HUES6 (cell line): ENCODE measurements around the gene ULBP1.
"Not testable (repeated sequence)": the region's sequence is repeated elsewhere in the genome, so short reads cannot be mapped to it uniquely, and the experiment has no call there.

Source experiments
- H3K27ac ChIP-seq: 2 replicates; pipeline ENCODE4 v1.7.0; 2013; ENCODE audit warnings: low read depth, mild to moderate bottlenecking, low read length, inconsistent platforms
- H3K27me3 ChIP-seq: 2 replicates; pipeline ENCODE4 v1.6.1; 2013; ENCODE audit warnings: low read length; ENCODE audit not compliant: control insufficient read depth, insufficient read depth
- H3K36me3 ChIP-seq: 2 replicates; pipeline ENCODE4 v1.6.1; 2013; ENCODE audit warnings: low read length; ENCODE audit not compliant: control insufficient read depth, insufficient read depth
- H3K4me1 ChIP-seq: 2 replicates; pipeline ENCODE4 v1.6.1; 2013; ENCODE audit warnings: low read length; ENCODE audit not compliant: control insufficient read depth, insufficient read depth
- H3K4me3 ChIP-seq: 2 replicates; pipeline ENCODE4 v1.5.1; 2013; ENCODE audit warnings: low read depth, low read length
- H3K9ac ChIP-seq: one replicate; pipeline ENCODE4 v1.6.1; 2013; ENCODE audit warnings: mild to moderate bottlenecking, low read length
- H3K9me3 ChIP-seq: 2 replicates; pipeline ENCODE4 v1.6.1; 2013; ENCODE audit warnings: low read depth, low read length; ENCODE audit not compliant: control insufficient read depth, insufficient read depth

The ULBP1 gene, protein sequence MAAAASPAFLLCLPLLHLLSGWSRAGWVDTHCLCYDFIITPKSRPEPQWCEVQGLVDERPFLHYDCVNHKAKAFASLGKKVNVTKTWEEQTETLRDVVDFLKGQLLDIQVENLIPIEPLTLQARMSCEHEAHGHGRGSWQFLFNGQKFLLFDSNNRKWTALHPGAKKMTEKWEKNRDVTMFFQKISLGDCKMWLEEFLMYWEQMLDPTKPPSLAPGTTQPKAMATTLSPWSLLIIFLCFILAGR

DNA sequence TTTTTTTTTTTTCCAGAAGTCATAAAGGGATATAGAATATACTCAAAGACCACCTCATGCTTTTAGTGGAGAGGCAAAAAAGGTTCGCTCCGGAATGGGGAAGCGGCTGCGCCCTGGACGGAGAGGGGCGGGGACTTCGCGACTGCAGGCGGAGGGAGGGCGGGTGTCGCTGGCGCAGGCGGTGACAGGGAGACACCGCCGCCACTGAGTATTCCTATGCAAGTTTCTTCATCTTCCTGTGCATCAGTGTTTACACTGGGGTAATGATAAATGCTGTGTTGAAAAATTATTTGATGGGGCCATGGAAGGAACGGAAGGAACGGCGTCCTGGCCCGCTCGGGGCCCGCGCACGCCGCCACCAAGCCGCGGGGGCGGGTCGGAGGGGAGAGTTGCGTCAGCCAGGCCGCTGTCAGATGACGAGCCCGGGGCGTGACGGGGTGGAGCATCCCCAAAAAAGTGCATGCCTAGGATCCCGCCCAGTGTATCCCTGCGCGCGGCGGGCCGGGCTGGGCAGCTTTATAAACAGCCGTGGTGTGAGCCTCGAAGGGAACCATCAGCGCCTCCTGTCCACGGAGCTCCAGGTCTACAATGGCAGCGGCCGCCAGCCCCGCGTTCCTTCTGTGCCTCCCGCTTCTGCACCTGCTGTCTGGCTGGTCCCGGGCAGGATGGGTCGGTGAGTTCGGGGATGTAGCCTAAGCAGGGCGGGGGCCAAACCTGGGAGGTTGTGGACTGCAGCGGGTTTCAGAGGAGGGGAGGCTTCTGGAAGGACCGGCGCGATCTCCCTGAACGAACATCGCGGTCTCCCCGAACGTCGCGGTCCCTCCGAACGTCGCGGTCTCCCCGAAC, at the start of gene ULBP1:
TSS of gene ULBP1 (plus strand) at position 482 of the 846 bp plus-strand sequence. CDS start at position 589, 107 bp downstream.
- Histone ChIP-seq H3K27ac (no peak within 1 kb of the TSS; the same call in 1 of the 2 replicates), H3K9me3 (no peaks in the 10 kb centered on the region), H3K4me1 (peaks cover 10% of the 10 kb centered on the region), H3K36me3 (no peaks in the 10 kb centered on the region), H3K9ac (peak within 1 kb of the TSS; percentile 72), H3K4me3 (peak within 1 kb of the TSS; percentile 74), H3K27me3 (peaks cover 98% of the 10 kb centered on the region)

- H3K9ac ChIP-seq, result no peak overlapping the region
- no peaks in the 10 kb centered on the region for H3K4me1 ChIP-seq
- no peak overlapping the region for H3K4me3 ChIP-seq
- no peak overlapping the region for H3K27ac ChIP-seq
- no peaks in the 10 kb centered on the region for H3K9me3 ChIP-seq
- no peaks in the 10 kb centered on the region for H3K36me3 ChIP-seq
- H3K27me3 ChIP-seq, result peaks cover 56% of the 10 kb centered on the region
These were observed 47.5 kb upstream of the ULBP1 start for GRCh38 chr6:149915970-149916865.

- Histone ChIP-seq H3K9me3 (no peaks in the 10 kb centered on the region), H3K4me3 (no peak overlapping the region), H3K27ac (no peak overlapping the region), H3K36me3 (no peaks in the 10 kb centered on the region), H3K27me3 (peaks cover 70% of the 10 kb centered on the region), H3K4me1 (no peaks in the 10 kb centered on the region), H3K9ac (no peak overlapping the region)
These were observed 46.1 kb upstream of the ULBP1 start for GRCh38 chr6:149917679-149918078.

DNA sequence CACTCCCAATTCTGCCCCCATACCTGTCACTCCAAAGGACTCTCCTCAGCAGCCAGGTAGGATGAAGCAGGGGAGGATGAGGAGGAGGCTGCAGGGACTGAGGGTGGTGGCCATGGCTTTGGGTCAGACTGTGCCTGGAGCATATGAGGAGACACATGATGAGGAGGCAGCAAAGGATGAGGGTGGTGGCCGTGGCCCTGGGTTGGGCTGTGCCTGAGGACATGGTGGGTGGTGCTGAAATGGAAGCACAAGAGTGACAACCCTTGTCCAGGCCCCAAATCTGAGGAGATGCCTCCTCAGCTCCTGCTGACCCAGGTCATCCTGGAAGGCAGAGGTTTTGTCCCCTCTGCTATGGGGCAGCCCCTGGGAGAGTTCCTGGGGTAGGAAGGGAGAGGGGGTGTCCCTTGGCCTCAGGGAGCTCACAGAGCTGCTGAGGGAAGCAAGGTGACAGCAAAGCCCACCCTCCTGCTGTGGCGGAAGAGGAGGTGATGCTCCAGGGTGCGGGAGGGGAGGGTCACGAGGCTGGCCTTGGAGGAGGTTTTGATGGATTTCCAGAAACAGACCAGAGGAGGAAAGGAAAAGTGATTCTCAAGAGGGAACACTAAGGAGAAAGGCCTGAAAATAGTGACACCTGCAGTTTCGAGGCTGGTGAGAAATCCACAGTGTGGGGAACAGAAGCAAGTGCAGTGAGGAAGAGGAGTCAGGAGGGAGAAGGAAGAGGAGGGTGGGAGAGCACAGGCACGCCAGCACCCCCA, 45.4 kb upstream of the ULBP1 start:
- no peak overlapping the region for H3K4me3 ChIP-seq
- H3K27ac ChIP-seq, result no peak overlapping the region
- H3K9me3 ChIP-seq, result no peaks in the 10 kb centered on the region
- H3K27me3 ChIP-seq, result peaks cover 77% of the 10 kb centered on the region
- no peak overlapping the region for H3K9ac ChIP-seq
- H3K36me3 ChIP-seq, result no peaks in the 10 kb centered on the region
- H3K4me1 ChIP-seq, result no peaks in the 10 kb centered on the region

GRCh38 chr6:149919126-149919833, 44.5 kb upstream of the ULBP1 start:
- not testable (repeated sequence) for H3K4me1 ChIP-seq, H3K9me3 ChIP-seq, H3K27ac ChIP-seq, H3K4me3 ChIP-seq, H3K36me3 ChIP-seq, H3K9ac ChIP-seq
- peaks cover 77% of the 10 kb centered on the region for H3K27me3 ChIP-seq

DNA sequence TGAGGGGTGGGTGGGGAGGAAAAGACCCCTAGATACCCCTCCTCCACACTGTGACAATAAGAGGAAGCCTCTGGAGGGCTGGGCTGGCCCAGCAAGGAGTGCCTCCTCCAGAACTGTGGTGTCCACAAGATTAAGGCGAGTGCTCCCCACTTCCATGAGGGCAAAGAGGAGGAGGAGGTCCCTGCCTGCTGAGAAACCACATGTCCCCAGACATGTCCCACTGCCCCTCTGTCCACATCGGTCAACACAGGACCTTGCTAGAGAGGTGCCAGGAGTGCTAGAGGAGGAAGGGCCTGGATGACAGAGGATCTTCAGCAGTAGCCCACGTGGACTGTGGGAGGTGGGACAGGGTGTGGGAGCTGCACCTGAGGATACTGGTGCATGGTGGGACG, 43.9 kb upstream of the ULBP1 start:
- Histone ChIP-seq H3K9me3 (no peaks in the 10 kb centered on the region), H3K27ac (no peak overlapping the region), H3K4me1 (no peaks in the 10 kb centered on the region), H3K9ac (no peak overlapping the region), H3K27me3 (peaks cover 79% of the 10 kb centered on the region), H3K4me3 (no peak overlapping the region), H3K36me3 (no peaks in the 10 kb centered on the region)

DNA sequence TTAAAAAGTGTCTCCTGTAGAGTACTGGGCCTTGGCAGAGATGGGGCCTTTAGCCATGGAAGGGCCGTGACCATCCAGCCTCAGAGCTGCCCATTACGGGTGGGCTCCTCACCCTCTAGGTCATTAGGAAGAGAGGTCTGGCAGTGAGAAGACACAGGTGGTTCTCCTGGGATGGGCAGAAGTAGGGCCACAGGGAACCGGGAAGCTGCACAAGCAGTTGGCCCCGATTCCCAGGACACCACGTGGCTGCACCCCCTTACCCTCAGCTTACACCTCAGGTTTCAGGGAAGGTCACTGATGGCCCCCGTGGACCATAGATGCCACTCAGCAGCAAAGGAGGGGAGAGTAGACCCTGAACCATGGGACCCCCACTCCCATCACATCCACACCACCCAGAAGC, 42.4 kb upstream of the ULBP1 start:
- Histone ChIP-seq H3K27me3 (peaks cover 94% of the 10 kb centered on the region), H3K9ac (no peak overlapping the region), H3K4me3 (no peak overlapping the region), H3K9me3 (no peaks in the 10 kb centered on the region), H3K27ac (no peak overlapping the region), H3K4me1 (peaks cover 4% of the 10 kb centered on the region; the same call in 1 of the 2 replicates), H3K36me3 (no peaks in the 10 kb centered on the region)

DNA sequence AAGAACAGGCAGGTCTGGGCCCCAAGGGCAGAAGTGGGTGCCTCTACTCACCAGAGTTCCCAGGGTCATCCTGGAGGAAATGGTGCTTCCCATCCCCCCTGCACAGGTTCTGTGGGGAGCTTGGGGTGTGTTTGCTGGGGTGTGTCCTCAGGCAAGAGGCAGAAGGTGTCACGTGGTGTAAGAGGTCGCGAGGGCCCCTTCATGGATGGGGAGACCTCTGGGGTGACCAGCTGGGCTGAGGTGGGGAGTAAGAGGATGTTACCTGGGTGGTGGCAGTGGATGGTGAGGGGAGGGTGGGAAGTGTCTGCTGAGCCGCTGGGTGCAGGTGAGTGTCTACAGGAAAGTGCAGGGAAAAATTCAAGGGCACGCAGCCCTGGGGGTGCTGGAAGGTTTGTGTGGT, 41.7 kb upstream of the ULBP1 start:
- H3K9me3 ChIP-seq, H3K36me3 ChIP-seq, H3K9ac ChIP-seq, H3K27ac ChIP-seq, H3K4me1 ChIP-seq: not testable (repeated sequence)
- H3K27me3 ChIP-seq, result peaks cover 95% of the 10 kb centered on the region
- peak overlapping the region; percentile 70 for H3K4me3 ChIP-seq

- Histone ChIP-seq H3K27me3 (peaks cover 90% of the 10 kb centered on the region), H3K9ac (no peak within 1 kb of the TSS), H3K4me3 (peak within 1 kb of the TSS; percentile 70)
These were observed 41.0 kb upstream of the ULBP1 start, which contains the start of gene RAET1G for GRCh38 chr6:149922642-149923326. Gene RAET1G (minus strand): TSS chr6:149923121. CDS start chr6:149923010, 111 bp downstream.

More at GRCh38 chr6:149922642-149923326, 41.0 kb upstream of the ULBP1 start, which contains the start of gene RAET1G:
- H3K27ac ChIP-seq, result no peak within 1 kb of the TSS
- no peaks in the 10 kb centered on the region for H3K36me3 ChIP-seq
- no peaks in the 10 kb centered on the region for H3K9me3 ChIP-seq
- H3K4me1 ChIP-seq, result peaks cover 4% of the 10 kb centered on the region; the same call in 1 of the 2 replicates
